RPMI7951 (cell line): Measurements from ENCODE around the gene FBXO4. TPM values are rescaled to one million over a fixed set of nuclear protein-coding genes. Genes with fewer than 3 reads are reported as not detected.
"Not testable (repeated sequence)": the region's sequence is repeated elsewhere in the genome, so short reads cannot be mapped to it uniquely, and the experiment has no call there.

Source experiments
- DNase-seq: peaks from one replicate; pipeline ENCODE4 v3.0.0-alpha.2; 2012; ENCODE audit warnings: low read depth
- total RNA-seq: library from RNA; depleted of rRNA; stranded (reverse); fragments of >200 nt; shearing (Covaris generic); gene quantifications from 2 replicates; pipeline ENCODE4 v1.2.3, GENCODE V29; 2014; rRNA removed

FBXO4 gene
- total RNA-seq, 1 experiment from 2014 or later = 16.8 TPM

- no peak for DNase-seq
Observed at GRCh38 chr5:41980870-41981269, 55.8 kb downstream of the FBXO4 start.

DNA sequence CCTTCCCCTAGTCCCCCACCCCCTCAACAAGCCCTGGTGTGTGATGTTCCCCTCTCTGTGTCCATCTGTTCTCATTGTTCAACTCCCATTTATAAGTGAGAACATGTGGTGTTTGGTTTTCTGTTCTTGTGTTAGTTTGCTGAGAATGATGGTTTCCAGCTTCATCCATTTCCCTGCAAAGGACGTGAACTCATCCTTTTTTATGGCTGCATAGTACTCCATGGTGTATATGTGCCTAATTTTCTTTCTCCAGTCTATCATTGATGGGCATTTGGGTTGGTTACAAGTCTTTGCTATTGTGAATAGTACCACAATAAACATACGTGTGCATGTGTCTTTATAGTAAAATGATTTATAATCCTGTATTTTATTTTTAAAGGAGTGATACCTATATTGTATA, 57.8 kb downstream of the FBXO4 start:
- DNase-seq = not testable (repeated sequence)

- no peak for DNase-seq
Observed at GRCh38 chr5:41983284-41983683, 58.2 kb downstream of the FBXO4 start.

DNA sequence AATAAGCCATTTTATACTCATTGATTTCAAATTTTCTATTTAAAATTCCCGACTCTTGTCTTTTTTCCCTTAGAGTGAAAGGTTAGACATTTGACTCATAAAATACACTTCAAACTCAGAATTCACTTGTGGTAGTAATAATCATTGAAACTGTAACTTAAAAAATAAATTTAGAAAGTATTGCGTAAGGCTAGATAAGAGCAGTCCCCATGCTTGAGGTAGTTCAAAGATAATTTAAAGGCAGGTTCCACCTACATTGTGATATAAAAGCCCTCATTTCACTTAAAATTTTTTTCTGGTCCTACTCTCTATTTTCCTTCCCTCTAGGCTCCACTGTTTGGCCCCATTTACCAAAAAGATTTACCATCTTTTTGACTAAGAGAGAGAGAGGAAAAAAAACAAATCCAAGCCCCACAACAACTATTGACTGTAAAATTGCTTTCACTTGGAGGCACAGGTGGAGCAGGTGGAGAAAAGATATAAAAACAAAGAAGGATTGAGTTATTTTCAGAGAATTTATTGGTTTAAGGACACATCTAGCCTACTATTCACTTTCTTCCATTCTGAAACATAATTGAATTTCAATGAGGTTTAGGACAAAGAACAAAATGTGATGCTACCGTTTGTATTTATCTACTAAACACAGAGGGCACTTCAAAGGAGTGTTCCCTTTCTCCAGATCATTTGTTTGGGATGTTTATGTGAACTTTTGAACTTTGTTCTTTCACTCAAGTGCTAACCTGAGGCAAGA, 61.0 kb downstream of the FBXO4 start:
- DNase-seq = no peak

Other genes with a start within 250 kb of the FBXO4 start
- gene OXCT1, start 54.9 kb upstream of the FBXO4 start, total RNA-seq = 28.8 and 31.8 TPM in 2 replicates
- gene RIMOC1, start 20.9 kb upstream of the FBXO4 start, total RNA-seq = 15.1 and 20.1 TPM in 2 replicates